Natural killer cell (primary cell): ENCODE data around the gene CTRB1. TPM values are rescaled to one million over a fixed set of nuclear protein-coding genes. Genes with fewer than 3 reads are reported as not detected.

Experiments
- ATAC-seq, 3 donors: fragments of 150-1000 bp in 2 of 3; fragments of 200-7000 bp in 1 of 3; cut with Tn5 transposase; 1 replicate in 1 of 3; 2 replicates in 2 of 3; pipeline ENCODE4 v1.10.0; 2021; ENCODE audit warnings: mild to moderate bottlenecking in 2 of 3, moderate library complexity in 2 of 3
- DNase-seq, 2 donors: peaks; one replicate each; pipeline versions ENCODE4 v3.0.0 to v3.0.0-alpha.2; 2013 to 2021; ENCODE audit warnings: mixed read lengths in 1 of 2
- H3K27ac ChIP-seq: one replicate; pipeline ENCODE4 v1.5.1; 2013; ENCODE audit warnings: mild to moderate bottlenecking, low read length
- H3K27me3 ChIP-seq: one replicate; pipeline ENCODE4 v1.6.1; 2013; ENCODE audit warnings: low read length; ENCODE audit not compliant: control insufficient read depth, insufficient read depth
- H3K36me3 ChIP-seq: one replicate; pipeline ENCODE4 v1.6.1; 2013; ENCODE audit warnings: low read length; ENCODE audit not compliant: control insufficient read depth, insufficient read depth
- H3K4me1 ChIP-seq: one replicate; pipeline ENCODE4 v1.6.1; 2013; ENCODE audit warnings: low read length; ENCODE audit not compliant: control insufficient read depth, insufficient read depth
- H3K4me3 ChIP-seq: one replicate; pipeline ENCODE4 v1.5.1; 2013; ENCODE audit warnings: low read length
- H3K9me3 ChIP-seq: one replicate; pipeline ENCODE4 v1.6.1; 2013; ENCODE audit warnings: low read length; ENCODE audit not compliant: control insufficient read depth, insufficient read depth
- H3K27ac Mint-ChIP-seq, 2 donors: one replicate each; pipeline ENCODE4 v1.8.0; 2022; ENCODE audit warnings: mild to moderate bottlenecking in 2 of 2, mixed read lengths in 2 of 2, moderate library complexity in 1 of 2
- H3K27me3 Mint-ChIP-seq, 2 donors: one replicate each; pipeline ENCODE4 v1.8.0; 2022; ENCODE audit warnings: low read depth in 2 of 2, mixed read lengths in 2 of 2
- H3K36me3 Mint-ChIP-seq: one replicate; pipeline ENCODE4 v1.8.0; 2022; ENCODE audit warnings: mixed read lengths
- H3K4me1 Mint-ChIP-seq, 2 donors: one replicate each; pipeline ENCODE4 v1.8.0; 2022; ENCODE audit warnings: mixed read lengths in 2 of 2
- H3K4me3 Mint-ChIP-seq: one replicate; pipeline ENCODE4 v1.8.0; 2022; ENCODE audit warnings: mild to moderate bottlenecking, moderate library complexity, mixed read lengths
- H3K9me3 Mint-ChIP-seq, 2 donors: one replicate each; pipeline ENCODE4 v1.8.0; 2022; ENCODE audit warnings: mixed read lengths in 2 of 2
- CTCF ChIP-seq: fragments of 200-600 bp; IDR thresholded peaks from one replicate; pipeline ENCODE4 v1.8.0; 2022; ENCODE audit warnings: antibody characterized with exemption
- WGBS: methylation state at CpG from one replicate; pipeline ENCODE4 v1.1.7; 2013; ENCODE audit warnings: missing lambda C conversion rate; ENCODE audit not compliant: insufficient coverage; 5-methylcytosine and 5-hydroxymethylcytosine counted together
- intact Hi-C: fragments of 100-400 bp; cut with micrococcal nuclease; formaldehyde crosslinking; loops from one replicate; pipeline ENCODE4 v1.14.2; 2022
- total RNA-seq, 4 donors: library from RNA; stranded (reverse); fragments of 120-200 nt in 1 of 4; gene quantifications; one replicate each; pipeline versions ENCODE4 v1.2.3 to v1.2.4, GENCODE V29; 2013 to 2022

CTRB1 gene
- not detected for total RNA-seq
- not detected for total RNA-seq (2013)

- TF ChIP-seq CTCF = no peak
- H3K36me3 Mint-ChIP-seq = no peaks in the 10 kb centered on the region
- intact Hi-C loops = no loop called here
- Histone ChIP-seq H3K4me3 (peak within 1 kb of the TSS; percentile 10), H3K36me3 (no peaks in the 10 kb centered on the region), H3K4me1 (peaks cover 6% of the 10 kb centered on the region), H3K9me3 (no peaks in the 10 kb centered on the region), H3K27me3 (no peaks in the 10 kb centered on the region), H3K27ac (peak within 1 kb of the TSS; percentile 35)
- H3K4me1 Mint-ChIP-seq = peaks cover 0 to 12% of the 10 kb centered on the region in 2 donors
- WGBS = 76% methylated on average over 18 of the region's 19 CpGs
- no peak for ATAC-seq
- H3K27ac Mint-ChIP-seq = peak within 1 kb of the TSS in 1 of 2 donors; percentile 86
- peak within 1 kb of the TSS; percentile 76 for H3K4me3 Mint-ChIP-seq
- no peak for DNase-seq
- H3K9me3 Mint-ChIP-seq = no peaks in the 10 kb centered on the region
- H3K27me3 Mint-ChIP-seq = no peaks in the 10 kb centered on the region
Observed at GRCh38 chr16:75218256-75219076, at the start of gene CTRB1. Gene CTRB1, plus strand, starts transcription at chr16:75218988. Its CDS starts 20 bp downstream, at chr16:75219008.

- Mint-ChIP-seq H3K9me3 (peaks cover 19 to 40% of the 10 kb centered on the region in 2 donors), H3K4me3 (no peak overlapping the region), H3K27me3 (no peaks in the 10 kb centered on the region), H3K27ac (no peak overlapping the region), H3K4me1 (no peaks in the 10 kb centered on the region), H3K36me3 (peaks cover 66% of the 10 kb centered on the region)
- Histone ChIP-seq H3K27ac (no peak overlapping the region), H3K36me3 (peaks cover 42% of the 10 kb centered on the region), H3K4me3 (no peak overlapping the region), H3K27me3 (no peaks in the 10 kb centered on the region), H3K4me1 (no peaks in the 10 kb centered on the region), H3K9me3 (peaks cover 63% of the 10 kb centered on the region)
- 100% methylated on average over 6 of the region's 10 CpGs for WGBS
- ATAC-seq = no peak
- DNase-seq = no peak
- no peak for TF ChIP-seq CTCF
- intact Hi-C loops = no loop called here
Observed at GRCh38 chr16:75169899-75170405, 48.8 kb upstream of the CTRB1 start.

GRCh38 chr16:75172578-75172977 is 46.2 kb upstream of the CTRB1 start:
- H3K27ac ChIP-seq = no peak overlapping the region
- H3K4me3 ChIP-seq = no peak overlapping the region
- no peaks in the 10 kb centered on the region for H3K27me3 ChIP-seq
- TF ChIP-seq CTCF = no peak
- H3K9me3 Mint-ChIP-seq = peaks cover 25 to 45% of the 10 kb centered on the region in 2 donors
- no peaks in the 10 kb centered on the region for H3K27me3 Mint-ChIP-seq
- no peaks in the 10 kb centered on the region for H3K4me1 ChIP-seq
- no peak overlapping the region for H3K4me3 Mint-ChIP-seq
- ATAC-seq (no peak), DNase-seq (no peak)
- H3K36me3 Mint-ChIP-seq = peaks cover 66% of the 10 kb centered on the region
- peaks cover 66% of the 10 kb centered on the region for H3K9me3 ChIP-seq
- no peaks in the 10 kb centered on the region for H3K4me1 Mint-ChIP-seq
- WGBS = 100% methylated on average over 4 of the region's 4 CpGs
- no peak overlapping the region for H3K27ac Mint-ChIP-seq
- intact Hi-C loops = no loop called here
- peaks cover 28% of the 10 kb centered on the region for H3K36me3 ChIP-seq
